Measurements from ENCODE around the gene EPB41L5. TPM values are rescaled to one million over a fixed set of nuclear protein-coding genes. Genes with fewer than 3 reads are reported as not detected.

Gene EPB41L5
- polyA plus RNA-seq, 2 donors, result 4.1 to 8.9 TPM

GRCh38 chr2:120079647-120080046 lies 66.8 kb downstream of the EPB41L5 start:
- H3K36me3 ChIP-seq (ENCODE audit: control insufficient read depth in 2 of 2, insufficient read depth in 2 of 2, low read length in 1 of 2), result peaks cover 0 to 3% of the 10 kb centered on the region in 2 donors
- H3K4me3 ChIP-seq (ENCODE audit: low read depth in 1 of 2, low read length in 2 of 2), result no peak overlapping the region
- WGBS, 2 donors, result 80 to 86% methylated on average over 2 of the region's 2 CpGs
- no peaks in the 10 kb centered on the region for H3K9me3 ChIP-seq (ENCODE audit: control insufficient read depth in 2 of 2, insufficient read depth in 1 of 2, low read depth in 1 of 2, low read length in 1 of 2)
- H3K27me3 ChIP-seq (ENCODE audit: control insufficient read depth in 1 of 2, insufficient read depth in 2 of 2, low read length in 2 of 2), result no peaks in the 10 kb centered on the region
- no peak overlapping the region for H3K27ac ChIP-seq (ENCODE audit: low read depth in 2 of 2, low read length in 1 of 2)
- H3K4me1 ChIP-seq (ENCODE audit: control insufficient read depth in 2 of 2, insufficient read depth in 2 of 2, low read length in 1 of 2), result no peaks in the 10 kb centered on the region

- Histone ChIP-seq H3K27ac (ENCODE audit: low read depth in 2 of 2, low read length in 1 of 2) (no peak overlapping the region), H3K36me3 (ENCODE audit: control insufficient read depth in 2 of 2, insufficient read depth in 2 of 2, low read length in 1 of 2) (peaks cover 0 to 2% of the 10 kb centered on the region in 2 donors), H3K27me3 (ENCODE audit: control insufficient read depth in 1 of 2, insufficient read depth in 2 of 2, low read length in 2 of 2) (no peaks in the 10 kb centered on the region), H3K9me3 (ENCODE audit: control insufficient read depth in 2 of 2, insufficient read depth in 1 of 2, low read depth in 1 of 2, low read length in 1 of 2) (no peaks in the 10 kb centered on the region), H3K4me3 (ENCODE audit: low read depth in 1 of 2, low read length in 2 of 2) (no peak overlapping the region), H3K4me1 (ENCODE audit: control insufficient read depth in 2 of 2, insufficient read depth in 2 of 2, low read length in 1 of 2) (no peaks in the 10 kb centered on the region)
- 91% methylated on average over 3 of the region's 3 CpGs for WGBS, 2 donors
Observed at GRCh38 chr2:120091436-120091835, 78.6 kb downstream of the EPB41L5 start.

DNA sequence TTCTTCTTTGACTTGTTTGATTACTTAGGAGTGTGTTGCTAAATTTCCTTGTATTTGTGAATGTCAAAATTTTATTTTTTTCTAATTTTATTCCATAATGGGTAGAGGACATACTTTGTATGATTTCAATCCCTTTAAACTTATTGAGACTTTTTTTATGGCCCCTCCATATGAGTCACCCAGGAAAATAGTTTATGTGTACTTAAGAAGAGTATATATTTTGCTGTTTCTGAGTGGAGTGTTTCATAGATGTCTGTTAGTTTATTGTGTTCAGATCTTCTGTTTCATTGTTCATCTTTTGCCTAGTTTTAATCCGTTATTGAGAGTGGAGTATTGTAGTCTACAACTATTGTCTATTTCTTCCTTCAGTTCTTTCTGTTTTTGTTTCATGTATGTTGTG lies 81.9 kb downstream of the EPB41L5 start:
- Histone ChIP-seq H3K4me3 (ENCODE audit: low read depth in 1 of 2, low read length in 2 of 2) (no peak overlapping the region), H3K36me3 (ENCODE audit: control insufficient read depth in 2 of 2, insufficient read depth in 2 of 2, low read length in 1 of 2) (no peaks in the 10 kb centered on the region), H3K4me1 (ENCODE audit: control insufficient read depth in 2 of 2, insufficient read depth in 2 of 2, low read length in 1 of 2) (no peaks in the 10 kb centered on the region), H3K9me3 (ENCODE audit: control insufficient read depth in 2 of 2, insufficient read depth in 1 of 2, low read depth in 1 of 2, low read length in 1 of 2) (no peaks in the 10 kb centered on the region), H3K27ac (ENCODE audit: low read depth in 2 of 2, low read length in 1 of 2) (no peak overlapping the region), H3K27me3 (ENCODE audit: control insufficient read depth in 1 of 2, insufficient read depth in 2 of 2, low read length in 2 of 2) (no peaks in the 10 kb centered on the region)
- 90 to 92% methylated on average over 1 of the region's 1 CpG for WGBS, 2 donors

DNA sequence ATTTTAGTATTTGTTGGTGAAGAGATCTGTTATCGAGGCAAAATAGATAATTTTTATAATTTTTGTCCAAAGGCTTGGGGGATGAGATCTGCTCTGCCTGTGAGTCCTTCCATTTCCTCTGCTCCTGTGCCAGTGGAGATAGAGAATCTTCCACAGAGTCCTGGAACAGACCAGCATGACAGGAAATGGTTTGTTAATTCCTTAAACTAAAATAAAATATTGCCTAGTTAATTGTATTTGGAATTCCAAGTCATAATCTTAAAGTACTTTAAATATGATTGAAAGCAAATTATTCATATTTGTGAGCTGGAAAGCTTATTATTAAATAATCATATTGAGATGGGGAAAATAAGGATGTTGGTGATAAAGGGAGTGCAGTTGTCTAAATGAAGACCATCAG lies 87.8 kb downstream of the EPB41L5 start:
- no peaks in the 10 kb centered on the region for H3K27me3 ChIP-seq (ENCODE audit: control insufficient read depth in 1 of 2, insufficient read depth in 2 of 2, low read length in 2 of 2)
- H3K4me3 ChIP-seq (ENCODE audit: low read depth in 1 of 2, low read length in 2 of 2), result no peak overlapping the region
- peaks cover 0 to 3% of the 10 kb centered on the region in 2 donors for H3K36me3 ChIP-seq (ENCODE audit: control insufficient read depth in 2 of 2, insufficient read depth in 2 of 2, low read length in 1 of 2)
- no peak overlapping the region for H3K27ac ChIP-seq (ENCODE audit: low read depth in 2 of 2, low read length in 1 of 2)
- 92 to 97% methylated on average over 1 of the region's 1 CpG for WGBS, 2 donors
- H3K9me3 ChIP-seq (ENCODE audit: control insufficient read depth in 2 of 2, insufficient read depth in 1 of 2, low read depth in 1 of 2, low read length in 1 of 2), result no peaks in the 10 kb centered on the region
- H3K4me1 ChIP-seq (ENCODE audit: control insufficient read depth in 2 of 2, insufficient read depth in 2 of 2, low read length in 1 of 2), result no peaks in the 10 kb centered on the region

DNA sequence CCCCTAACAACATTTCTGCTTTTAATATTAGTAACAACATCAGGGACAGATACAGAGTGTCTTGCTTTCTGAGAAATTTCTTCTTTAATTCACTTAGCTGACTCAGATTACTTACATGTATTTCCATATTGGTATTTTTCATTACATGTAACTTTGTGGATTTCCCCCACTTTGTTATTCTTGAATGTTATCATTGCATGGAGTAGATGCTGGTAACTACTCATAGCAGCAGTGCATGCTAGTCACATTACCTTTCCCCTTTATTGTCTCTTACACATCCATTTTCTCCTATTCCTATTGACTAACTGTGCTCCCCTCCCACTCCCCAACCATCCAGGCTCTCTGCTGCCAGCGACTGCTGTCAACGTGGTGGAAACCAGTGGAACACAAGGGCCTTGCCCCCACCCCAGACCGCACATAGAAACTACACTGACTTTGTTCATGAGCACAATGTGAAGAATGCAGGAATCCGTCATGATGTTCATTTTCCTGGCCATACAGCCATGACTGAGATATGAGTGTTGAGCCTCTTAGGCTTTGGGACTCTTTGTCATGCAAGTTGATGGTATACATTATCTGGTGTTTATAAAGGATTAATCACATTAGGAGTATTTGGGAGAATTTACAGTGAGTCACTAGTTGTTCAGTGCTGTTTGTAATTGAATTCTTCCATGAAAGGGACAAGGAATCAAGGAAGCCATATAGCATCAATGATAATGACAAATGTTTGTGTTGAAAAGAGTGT lies 91.0 kb downstream of the EPB41L5 start:
- 92% methylated on average over 4 of the region's 4 CpGs for whole genome bisulfite sequencing, 2 donors
- Histone ChIP-seq H3K4me3 (ENCODE audit: low read depth in 1 of 2, low read length in 2 of 2) (no peak overlapping the region), H3K27ac (ENCODE audit: low read depth in 2 of 2, low read length in 1 of 2) (no peak overlapping the region), H3K4me1 (ENCODE audit: control insufficient read depth in 2 of 2, insufficient read depth in 2 of 2, low read length in 1 of 2) (no peaks in the 10 kb centered on the region), H3K27me3 (ENCODE audit: control insufficient read depth in 1 of 2, insufficient read depth in 2 of 2, low read length in 2 of 2) (no peaks in the 10 kb centered on the region), H3K36me3 (ENCODE audit: control insufficient read depth in 2 of 2, insufficient read depth in 2 of 2, low read length in 1 of 2) (peaks cover 0 to 3% of the 10 kb centered on the region in 2 donors), H3K9me3 (ENCODE audit: control insufficient read depth in 2 of 2, insufficient read depth in 1 of 2, low read depth in 1 of 2, low read length in 1 of 2) (no peaks in the 10 kb centered on the region)

- no peaks in the 10 kb centered on the region for H3K4me1 ChIP-seq (ENCODE audit: control insufficient read depth in 2 of 2, insufficient read depth in 2 of 2, low read length in 1 of 2)
- H3K36me3 ChIP-seq (ENCODE audit: control insufficient read depth in 2 of 2, insufficient read depth in 2 of 2, low read length in 1 of 2), result peaks cover 0 to 3% of the 10 kb centered on the region in 2 donors
- no peaks in the 10 kb centered on the region for H3K9me3 ChIP-seq (ENCODE audit: control insufficient read depth in 2 of 2, insufficient read depth in 1 of 2, low read depth in 1 of 2, low read length in 1 of 2)
- H3K27me3 ChIP-seq (ENCODE audit: control insufficient read depth in 1 of 2, insufficient read depth in 2 of 2, low read length in 2 of 2), result no peaks in the 10 kb centered on the region
- H3K27ac ChIP-seq (ENCODE audit: low read depth in 2 of 2, low read length in 1 of 2), result no peak overlapping the region
- WGBS, 2 donors, result 85 to 88% methylated on average over 1 of the region's 1 CpG
- H3K4me3 ChIP-seq (ENCODE audit: low read depth in 1 of 2, low read length in 2 of 2), result no peak overlapping the region
Observed at GRCh38 chr2:120104772-120105171, 91.9 kb downstream of the EPB41L5 start.

DNA sequence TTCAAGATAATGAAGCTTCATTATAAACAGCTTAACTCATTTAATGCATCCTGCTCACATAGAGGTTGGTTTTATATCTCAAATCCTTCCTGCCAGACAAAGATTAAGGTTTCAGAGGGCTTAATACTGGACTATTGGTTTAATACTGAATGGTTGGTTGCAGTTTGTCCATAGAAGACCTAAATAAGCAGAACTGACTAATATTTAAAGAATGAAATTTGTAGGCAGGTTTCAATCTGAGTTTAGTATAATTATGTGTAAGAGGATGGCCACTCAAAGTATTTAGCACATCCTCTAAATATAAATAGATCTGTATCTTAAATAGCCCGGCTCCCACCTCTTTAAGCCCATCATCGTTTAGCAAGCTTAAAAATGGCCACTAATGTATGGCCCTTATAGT lies 92.5 kb downstream of the EPB41L5 start:
- WGBS, 2 donors, result 82 to 92% methylated on average over 2 of the region's 2 CpGs
- H3K4me1 ChIP-seq (ENCODE audit: control insufficient read depth in 2 of 2, insufficient read depth in 2 of 2, low read length in 1 of 2), result no peaks in the 10 kb centered on the region
- peaks cover 0 to 3% of the 10 kb centered on the region in 2 donors for H3K36me3 ChIP-seq (ENCODE audit: control insufficient read depth in 2 of 2, insufficient read depth in 2 of 2, low read length in 1 of 2)
- H3K4me3 ChIP-seq (ENCODE audit: low read depth in 1 of 2, low read length in 2 of 2), result no peak overlapping the region
- H3K9me3 ChIP-seq (ENCODE audit: control insufficient read depth in 2 of 2, insufficient read depth in 1 of 2, low read depth in 1 of 2, low read length in 1 of 2), result no peaks in the 10 kb centered on the region
- no peaks in the 10 kb centered on the region for H3K27me3 ChIP-seq (ENCODE audit: control insufficient read depth in 1 of 2, insufficient read depth in 2 of 2, low read length in 2 of 2)
- no peak overlapping the region for H3K27ac ChIP-seq (ENCODE audit: low read depth in 2 of 2, low read length in 1 of 2)

DNA sequence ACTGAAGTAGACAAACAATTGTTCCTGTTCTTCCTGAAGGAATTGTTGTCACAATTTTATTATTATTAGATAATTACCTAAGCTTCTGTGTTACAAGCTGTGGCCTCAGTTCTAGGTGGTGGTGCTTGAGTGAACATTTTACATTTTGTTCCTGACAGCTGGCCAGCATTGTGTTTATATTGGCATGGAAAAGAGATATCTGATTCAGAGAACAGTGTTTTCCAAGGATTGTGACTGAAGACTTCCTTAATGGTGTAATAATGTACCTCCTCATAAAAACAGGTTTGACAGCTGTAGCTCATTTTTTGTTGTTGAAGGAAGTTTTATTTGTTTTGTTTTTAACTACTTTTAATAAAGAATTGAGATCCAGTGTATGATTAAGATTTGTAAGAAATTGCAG lies 95.2 kb downstream of the EPB41L5 start:
- Histone ChIP-seq H3K27me3 (ENCODE audit: control insufficient read depth in 1 of 2, insufficient read depth in 2 of 2, low read length in 2 of 2) (no peaks in the 10 kb centered on the region), H3K36me3 (ENCODE audit: control insufficient read depth in 2 of 2, insufficient read depth in 2 of 2, low read length in 1 of 2) (peaks cover 0 to 3% of the 10 kb centered on the region in 2 donors), H3K27ac (ENCODE audit: low read depth in 2 of 2, low read length in 1 of 2) (no peak overlapping the region), H3K4me3 (ENCODE audit: low read depth in 1 of 2, low read length in 2 of 2) (no peak overlapping the region), H3K4me1 (ENCODE audit: control insufficient read depth in 2 of 2, insufficient read depth in 2 of 2, low read length in 1 of 2) (no peaks in the 10 kb centered on the region), H3K9me3 (ENCODE audit: control insufficient read depth in 2 of 2, insufficient read depth in 1 of 2, low read depth in 1 of 2, low read length in 1 of 2) (no peaks in the 10 kb centered on the region)

DNA sequence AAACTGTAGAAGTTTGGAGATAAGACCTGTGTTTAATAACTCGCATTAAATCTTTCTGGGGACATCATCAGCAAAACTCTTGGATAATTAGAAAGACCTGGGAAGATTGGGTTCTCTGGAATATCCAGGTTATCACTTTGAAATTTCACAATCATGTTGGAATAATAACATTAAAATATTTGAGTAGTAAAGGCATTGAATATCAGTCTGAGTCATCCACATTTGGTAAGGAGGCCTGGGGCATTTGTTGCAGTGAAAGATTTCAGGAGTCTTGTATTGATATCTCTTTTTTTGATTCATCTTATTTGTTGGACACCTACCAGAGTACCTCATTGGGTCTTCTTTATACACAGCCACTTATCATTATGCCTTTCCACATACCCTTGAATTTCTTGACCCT lies 95.9 kb downstream of the EPB41L5 start:
- no peaks in the 10 kb centered on the region for H3K27me3 ChIP-seq (ENCODE audit: control insufficient read depth in 1 of 2, insufficient read depth in 2 of 2, low read length in 2 of 2)
- H3K4me3 ChIP-seq (ENCODE audit: low read depth in 1 of 2, low read length in 2 of 2), result no peak overlapping the region
- H3K9me3 ChIP-seq (ENCODE audit: control insufficient read depth in 2 of 2, insufficient read depth in 1 of 2, low read depth in 1 of 2, low read length in 1 of 2), result no peaks in the 10 kb centered on the region
- H3K36me3 ChIP-seq (ENCODE audit: control insufficient read depth in 2 of 2, insufficient read depth in 2 of 2, low read length in 1 of 2), result peaks cover 0 to 3% of the 10 kb centered on the region in 2 donors
- 76 to 89% methylated on average over 1 of the region's 1 CpG for WGBS, 2 donors
- H3K27ac ChIP-seq (ENCODE audit: low read depth in 2 of 2, low read length in 1 of 2), result no peak overlapping the region
- H3K4me1 ChIP-seq (ENCODE audit: control insufficient read depth in 2 of 2, insufficient read depth in 2 of 2, low read length in 1 of 2), result no peaks in the 10 kb centered on the region

Measured in esophagus (tissue), 2 donors.